Globus pallidus (tissue), 1 donor: ENCODE results near the gene GABRG3.

Source experiments
- DNase-seq: peaks from one replicate; pipeline ENCODE4 v3.0.0-alpha.2; 2015; ENCODE audit warnings: low spot score

Gene GABRG3

GRCh38 chr15:27468151-27468591, 497.2 kb downstream of the GABRG3 start:
- no peak for DNase-seq

- no peak for DNase-seq
Observed at GRCh38 chr15:27473845-27474244, 502.9 kb downstream of the GABRG3 start.

GRCh38 chr15:27475395-27475794, 504.4 kb downstream of the GABRG3 start:
- no peak for DNase-seq

GRCh38 chr15:27479296-27480140, 508.5 kb downstream of the GABRG3 start:
- no peak for DNase-seq

GRCh38 chr15:27480141-27480530, 509.2 kb downstream of the GABRG3 start:
- no peak for DNase-seq

- no peak for DNase-seq
Observed at GRCh38 chr15:27480642-27481041, 509.7 kb downstream of the GABRG3 start.

- no peak for DNase-seq
Observed at GRCh38 chr15:27481768-27482167, 510.8 kb downstream of the GABRG3 start.

GRCh38 chr15:27482287-27482686, 511.3 kb downstream of the GABRG3 start:
- peak; percentile 45 for DNase-seq

GRCh38 chr15:27483124-27483523, 512.1 kb downstream of the GABRG3 start:
- no peak for DNase-seq

GRCh38 chr15:27485265-27485664, 514.3 kb downstream of the GABRG3 start:
- no peak for DNase-seq

GRCh38 chr15:27486051-27486450, 515.1 kb downstream of the GABRG3 start:
- no peak for DNase-seq

- DNase-seq = no peak
Observed at GRCh38 chr15:27486683-27487647, 516.0 kb downstream of the GABRG3 start.

GRCh38 chr15:27487846-27488245, 516.9 kb downstream of the GABRG3 start:
- no peak for DNase-seq

- peak; percentile 14 for DNase-seq
Observed at GRCh38 chr15:27490867-27491595, 520.0 kb downstream of the GABRG3 start.

GRCh38 chr15:27491666-27492621, 521.0 kb downstream of the GABRG3 start:
- DNase-seq = peak; percentile 91

- DNase-seq = no peak
Observed at GRCh38 chr15:27495963-27496459, 525.0 kb downstream of the GABRG3 start.

GRCh38 chr15:27498700-27499099, 527.7 kb downstream of the GABRG3 start:
- DNase-seq = no peak

GRCh38 chr15:27499191-27499590, 528.2 kb downstream of the GABRG3 start:
- DNase-seq = peak; percentile 54

GRCh38 chr15:27499719-27500118, 528.7 kb downstream of the GABRG3 start:
- no peak for DNase-seq

GRCh38 chr15:27500206-27500605, 529.2 kb downstream of the GABRG3 start:
- no peak for DNase-seq

- DNase-seq = no peak
Observed at GRCh38 chr15:27506752-27507151, 535.8 kb downstream of the GABRG3 start.
